ENCODE data around the gene MARVELD1.
"Not testable (repeated sequence)": the region's sequence is repeated elsewhere in the genome, so short reads cannot be mapped to it uniquely, and the experiment has no call there.

Gene MARVELD1

GRCh38 chr10:97685395-97685958 lies 28.1 kb upstream of the MARVELD1 start:
- no peak overlapping the region for H3K4me3 Mint-ChIP-seq
- H3K36me3 Mint-ChIP-seq, result no peaks in the 10 kb centered on the region
- ATAC-seq (ENCODE audit: low read depth) (no peak), DNase-seq (ENCODE audit: low spot score in 2 of 2) (no peak)
- H3K27me3 Mint-ChIP-seq, result no peaks in the 10 kb centered on the region
- peaks cover 10% of the 10 kb centered on the region for H3K4me1 Mint-ChIP-seq
- no peak overlapping the region for H3K27ac Mint-ChIP-seq
- no peaks in the 10 kb centered on the region for H3K9me3 Mint-ChIP-seq

- H3K4me1 Mint-ChIP-seq, result peaks cover 10% of the 10 kb centered on the region
- H3K27ac Mint-ChIP-seq, result peak overlapping the region; percentile 1
Observed at GRCh38 chr10:97686301-97686961, 27.1 kb upstream of the MARVELD1 start.

GRCh38 chr10:97686962-97687784 lies 26.4 kb upstream of the MARVELD1 start, which contains the start of gene AVPI1:
TSS of gene AVPI1 (minus strand) at chr10:97687241. CDS start at chr10:97679905, 7,336 bp downstream.
- H3K4me3 Mint-ChIP-seq, result peak within 1 kb of the TSS; percentile 87
- no peaks in the 10 kb centered on the region for H3K9me3 Mint-ChIP-seq
- ATAC-seq (ENCODE audit: low read depth) (peak; percentile 91), DNase-seq (ENCODE audit: low spot score in 2 of 2) (peak; percentile 94 to 95)
- H3K36me3 Mint-ChIP-seq, result no peaks in the 10 kb centered on the region
- peaks cover 10% of the 10 kb centered on the region for H3K4me1 Mint-ChIP-seq
- H3K27ac Mint-ChIP-seq, result peak within 1 kb of the TSS; percentile 1
- no peaks in the 10 kb centered on the region for H3K27me3 Mint-ChIP-seq

More at GRCh38 chr10:97686301-97686961, 27.1 kb upstream of the MARVELD1 start:
- Mint-ChIP-seq H3K36me3 (no peaks in the 10 kb centered on the region), H3K4me3 (peak overlapping the region; percentile 87), H3K9me3 (no peaks in the 10 kb centered on the region), H3K27me3 (no peaks in the 10 kb centered on the region)
- peak; percentile 8 for ATAC-seq (ENCODE audit: low read depth)
- DNase-seq (ENCODE audit: low spot score in 2 of 2), result no peak

- Mint-ChIP-seq H3K9me3 (no peaks in the 10 kb centered on the region), H3K4me3 (peak overlapping the region; percentile 87), H3K4me1 (peaks cover 8% of the 10 kb centered on the region), H3K27me3 (no peaks in the 10 kb centered on the region), H3K36me3 (no peaks in the 10 kb centered on the region), H3K27ac (peak overlapping the region; percentile 1)
- DNase-seq (ENCODE audit: low spot score in 2 of 2) (no peak), ATAC-seq (ENCODE audit: low read depth) (no peak)
Observed at GRCh38 chr10:97687785-97688781, 25.4 kb upstream of the MARVELD1 start.

GRCh38 chr10:97689559-97690020 lies 23.9 kb upstream of the MARVELD1 start:
- Mint-ChIP-seq H3K4me3 (no peak overlapping the region), H3K27me3 (no peaks in the 10 kb centered on the region), H3K36me3 (no peaks in the 10 kb centered on the region), H3K4me1 (peaks cover 8% of the 10 kb centered on the region), H3K9me3 (no peaks in the 10 kb centered on the region), H3K27ac (no peak overlapping the region)
- ATAC-seq (ENCODE audit: low read depth) (no peak), DNase-seq (ENCODE audit: low spot score in 2 of 2) (no peak)

- Mint-ChIP-seq H3K4me1 (peaks cover 8% of the 10 kb centered on the region), H3K27me3 (no peaks in the 10 kb centered on the region), H3K9me3 (no peaks in the 10 kb centered on the region), H3K27ac (no peak overlapping the region), H3K36me3 (no peaks in the 10 kb centered on the region), H3K4me3 (no peak overlapping the region)
- DNase-seq (ENCODE audit: low spot score in 2 of 2) (no peak), ATAC-seq (ENCODE audit: low read depth) (no peak)
Observed at GRCh38 chr10:97690133-97690532, 23.4 kb upstream of the MARVELD1 start.

- DNase-seq (ENCODE audit: low spot score in 2 of 2); H3K4me3 Mint-ChIP-seq; ATAC-seq (ENCODE audit: low read depth); H3K9me3 Mint-ChIP-seq; H3K27me3 Mint-ChIP-seq; H3K36me3 Mint-ChIP-seq; H3K27ac Mint-ChIP-seq; H3K4me1 Mint-ChIP-seq: not testable (repeated sequence)
Observed at GRCh38 chr10:97698072-97698655, 15.4 kb upstream of the MARVELD1 start.

GRCh38 chr10:97701438-97702069 lies 12.0 kb upstream of the MARVELD1 start:
- no peak overlapping the region for H3K4me3 Mint-ChIP-seq
- peak in 1 of 2 donors; percentile 35 for DNase-seq (ENCODE audit: low spot score in 2 of 2)
- no peaks in the 10 kb centered on the region for H3K36me3 Mint-ChIP-seq
- no peak overlapping the region for H3K27ac Mint-ChIP-seq
- peaks cover 3% of the 10 kb centered on the region for H3K9me3 Mint-ChIP-seq
- H3K4me1 Mint-ChIP-seq, result no peaks in the 10 kb centered on the region
- ATAC-seq (ENCODE audit: low read depth), result peak; percentile 81
- H3K27me3 Mint-ChIP-seq, result peaks cover 9% of the 10 kb centered on the region

GRCh38 chr10:97703398-97704067 lies 10.0 kb upstream of the MARVELD1 start:
- Mint-ChIP-seq H3K4me3 (no peak overlapping the region), H3K9me3 (peaks cover 3% of the 10 kb centered on the region), H3K4me1 (no peaks in the 10 kb centered on the region), H3K27ac (no peak overlapping the region), H3K27me3 (peaks cover 10% of the 10 kb centered on the region), H3K36me3 (no peaks in the 10 kb centered on the region)
- no peak for DNase-seq (ENCODE audit: low spot score in 2 of 2)
- ATAC-seq (ENCODE audit: low read depth), result no peak

- no peaks in the 10 kb centered on the region for H3K36me3 Mint-ChIP-seq
- no peak for DNase-seq (ENCODE audit: low spot score in 2 of 2)
- peaks cover 3% of the 10 kb centered on the region for H3K9me3 Mint-ChIP-seq
- H3K4me1 Mint-ChIP-seq, result no peaks in the 10 kb centered on the region
- no peak overlapping the region for H3K4me3 Mint-ChIP-seq
- ATAC-seq (ENCODE audit: low read depth), result no peak
- H3K27ac Mint-ChIP-seq, result no peak overlapping the region
- H3K27me3 Mint-ChIP-seq, result peaks cover 12% of the 10 kb centered on the region
Observed at GRCh38 chr10:97704341-97704740, 9.2 kb upstream of the MARVELD1 start.

- peaks cover 13% of the 10 kb centered on the region for H3K27me3 Mint-ChIP-seq
- H3K36me3 Mint-ChIP-seq, result no peaks in the 10 kb centered on the region
- DNase-seq (ENCODE audit: low spot score in 2 of 2), result no peak
- no peaks in the 10 kb centered on the region for H3K4me1 Mint-ChIP-seq
- peaks cover 3% of the 10 kb centered on the region for H3K9me3 Mint-ChIP-seq
- H3K27ac Mint-ChIP-seq, result no peak overlapping the region
- ATAC-seq (ENCODE audit: low read depth), result no peak
- no peak overlapping the region for H3K4me3 Mint-ChIP-seq
Observed at GRCh38 chr10:97705006-97705670, 8.4 kb upstream of the MARVELD1 start.
